ENCODE data around the gene PLK4. TPM values are rescaled to one million over a fixed set of nuclear protein-coding genes. Genes with fewer than 3 reads are reported as not detected.
A peak's percentile ranks its signal among the peaks of the same experiment; 100 is the strongest.

PLK4 gene
- total RNA-seq, 2 experiments from 2014 or later, result 42.0 to 45.1 TPM

- POLR2A ChIA-PET, result no interaction called here
- Mint-ChIP-seq H3K27me3 (no peaks in the 10 kb centered on the region), H3K27ac (no peak overlapping the region), H3K4me1 (ENCODE audit: low read depth) (peaks cover 9% of the 10 kb centered on the region), H3K9me3 (no peaks in the 10 kb centered on the region), H3K4me3 (no peak overlapping the region), H3K36me3 (ENCODE audit: low read depth) (peaks cover 13% of the 10 kb centered on the region)
- no peak for ATAC-seq
- no peak for TF ChIP-seq CTCF (IDR thresholded peaks at IDR 0.05)
- intact Hi-C loops (cut with micrococcal nuclease), result no loop called here
- CTCF ChIA-PET, result interaction anchor here (0.7 kb wide), 1 partner anchor 60 kb away, joined by 3 read pairs; no protein-coding TSS in a partner anchor
- no peak for DNase-seq
These were observed 4.9 kb upstream of the PLK4 start for GRCh38 chr4:127875791-127876190.

- Mint-ChIP-seq H3K4me1 (ENCODE audit: low read depth) (peaks cover 11% of the 10 kb centered on the region), H3K9me3 (no peaks in the 10 kb centered on the region), H3K36me3 (ENCODE audit: low read depth) (peaks cover 37% of the 10 kb centered on the region), H3K27me3 (no peaks in the 10 kb centered on the region), H3K27ac (peak overlapping the region; percentile 98), H3K4me3 (peak overlapping the region; percentile 98)
- no peak for TF ChIP-seq CTCF (IDR thresholded peaks at IDR 0.05)
- ATAC-seq (peak; percentile 13), DNase-seq (no peak)
- intact Hi-C loops (cut with micrococcal nuclease), result loop anchor here (2.0 to 5.0 kb wide), 2 partner anchors 83 to 99 kb away; partner anchors contain the start of genes ABHD18, HSPA4L and MFSD8
- ChIA-PET POLR2A (interaction anchor here (0.6 to 3.0 kb wide), 9 partner anchors 9 to 179 kb away, joined by 3 to 17 read pairs (median 4); partner anchors contain the start of genes ABHD18, LARP1B and MFSD8), CTCF (interaction anchor here (1.1 kb wide), 1 partner anchor 18 kb away, joined by 3 read pairs; no protein-coding TSS in a partner anchor)
These were observed 821 bp downstream of the PLK4 start for GRCh38 chr4:127881563-127881864.

- POLR2A ChIA-PET, result no interaction called here
These were observed 7.9 kb downstream of the PLK4 start for GRCh38 chr4:127888559-127888958.

GRCh38 chr4:127889903-127890302 lies 9.2 kb downstream of the PLK4 start:
- H3K4me3 Mint-ChIP-seq, result no peak overlapping the region
- H3K9me3 Mint-ChIP-seq, result no peaks in the 10 kb centered on the region
- no peak for ATAC-seq
- CTCF ChIA-PET, result no interaction called here
- peaks cover 41% of the 10 kb centered on the region for H3K36me3 Mint-ChIP-seq (ENCODE audit: low read depth)
- intact Hi-C loops (cut with micrococcal nuclease), result no loop called here
- no peaks in the 10 kb centered on the region for H3K27me3 Mint-ChIP-seq
- POLR2A ChIA-PET, result interaction anchor here (1.6 kb wide), 1 partner anchor 9 kb away, joined by 10 read pairs; the partner anchor contains the start of gene PLK4
- H3K4me1 Mint-ChIP-seq (ENCODE audit: low read depth), result no peaks in the 10 kb centered on the region
- no peak for DNase-seq
- no peak for TF ChIP-seq CTCF (IDR thresholded peaks at IDR 0.05)
- H3K27ac Mint-ChIP-seq, result no peak overlapping the region

More at GRCh38 chr4:127888559-127888958, 7.9 kb downstream of the PLK4 start:
- CTCF ChIA-PET, result interaction anchor here (0.7 kb wide), 1 partner anchor 388 kb away, joined by 4 read pairs; no protein-coding TSS in a partner anchor
- Mint-ChIP-seq H3K27ac (no peak overlapping the region), H3K36me3 (ENCODE audit: low read depth) (peaks cover 40% of the 10 kb centered on the region), H3K27me3 (no peaks in the 10 kb centered on the region), H3K4me3 (no peak overlapping the region), H3K4me1 (ENCODE audit: low read depth) (no peaks in the 10 kb centered on the region), H3K9me3 (no peaks in the 10 kb centered on the region)
- DNase-seq, result no peak
- no peak for TF ChIP-seq CTCF (IDR thresholded peaks at IDR 0.05)
- no peak for ATAC-seq
- intact Hi-C loops (cut with micrococcal nuclease), result no loop called here

- ChIA-PET POLR2A (no interaction called here), CTCF (no interaction called here)
- Mint-ChIP-seq H3K27ac (no peak overlapping the region), H3K36me3 (ENCODE audit: low read depth) (peaks cover 37% of the 10 kb centered on the region), H3K9me3 (peaks cover 2% of the 10 kb centered on the region), H3K4me1 (ENCODE audit: low read depth) (no peaks in the 10 kb centered on the region), H3K4me3 (no peak overlapping the region), H3K27me3 (no peaks in the 10 kb centered on the region)
- intact Hi-C loops (cut with micrococcal nuclease), result no loop called here
- ATAC-seq (no peak), DNase-seq (no peak)
- TF ChIP-seq CTCF (IDR thresholded peaks at IDR 0.05), result no peak
These were observed 15.4 kb downstream of the PLK4 start for GRCh38 chr4:127896069-127896468.

Measured in activated CD8-positive, alpha-beta T cell treated with anti-CD3 and anti-CD28 coated beads for 36 hours (primary cell).